Heart right ventricle (tissue), 16 donors: ENCODE measurements around the gene MAGEL2. TPM values are rescaled to one million over a fixed set of nuclear protein-coding genes. Genes with fewer than 3 reads are reported as not detected.

Experiments used
- ATAC-seq, 8 donors: fragments of 200-7000 bp; cut with Tn5 transposase; one replicate each; pipeline ENCODE4 v1.9.1; 2020; ENCODE audit warnings: mild to moderate bottlenecking in 8 of 8, moderate library complexity in 8 of 8, moderate number of reproducible peaks in 1 of 8
- DNase-seq, 2 donors: peaks; one replicate each; pipeline ENCODE4 v3.0.0-alpha.2; 2020
- H3K27ac ChIP-seq, 10 donors: fragments of 200-600 bp; sonication (generic) in 2 of 10; one replicate each; pipeline versions ENCODE4 v1.5.0 to v1.8.0; 2020 to 2022; ENCODE audit warnings: mild to moderate bottlenecking in 3 of 10
- H3K27me3 ChIP-seq, 7 donors: fragments of 200-600 bp; one replicate each; pipeline ENCODE4 v1.8.0; 2021 to 2022; ENCODE audit warnings: mild to moderate bottlenecking in 2 of 7
- H3K36me3 ChIP-seq, 9 donors: fragments of 200-600 bp; sonication (generic) in 1 of 9; one replicate each; pipeline versions ENCODE4 v1.5.0 to v1.8.0; 2020 to 2022; ENCODE audit warnings: mild to moderate bottlenecking in 2 of 9
- H3K4me1 ChIP-seq, 9 donors: fragments of 200-600 bp; sonication (generic) in 1 of 9; one replicate each; pipeline versions ENCODE4 v1.5.0 to v1.8.0; 2020 to 2022; ENCODE audit warnings: mild to moderate bottlenecking in 4 of 9
- H3K4me3 ChIP-seq, 10 donors: fragments of 200-600 bp; sonication (generic) in 2 of 10; one replicate each; pipeline versions ENCODE4 v1.5.0 to v1.8.0; 2020 to 2022; ENCODE audit warnings: mild to moderate bottlenecking in 7 of 10, moderate library complexity in 2 of 10
- H3K9me3 ChIP-seq, 11 donors: fragments of 200-600 bp in 10 of 11; sonication (generic) in 2 of 11; one replicate each; pipeline versions ENCODE4 v1.5.0 to v1.8.0; 2013 to 2022; ENCODE audit warnings: mild to moderate bottlenecking in 2 of 11, control low read depth in 1 of 11, moderate library complexity in 1 of 11
- CTCF ChIP-seq, 9 donors: fragments of 200-600 bp; sonication (generic) in 2 of 9; IDR thresholded peaks; one replicate each; pipeline versions ENCODE4 v1.5.0 to v1.8.0; 2021 to 2022; ENCODE audit warnings: antibody characterized with exemption in 9 of 9, mild to moderate bottlenecking in 5 of 9, moderate library complexity in 1 of 9
- WGBS, 2 donors: extraction: QIAGEN DNeasy Blood & Tissue Kit; methylation state at CpG; one replicate each; pipeline ENCODE4 v1.1.7; 2013; ENCODE audit warnings: inconsistent platforms in 1 of 2; 5-methylcytosine and 5-hydroxymethylcytosine counted together
- intact Hi-C, 10 donors: fragments of 100-400 bp; cut with DNase I; formaldehyde crosslinking; loops; one replicate each; pipeline versions ENCODE4 v1.11.1 to v1.14.2; 2022
- polyA plus RNA-seq, 2 donors: library from polyadenylated mRNA; stranded (reverse); fragments of 200-250 nt; gene quantifications; one replicate each; pipeline ENCODE4 v1.2.3, GENCODE V29; 2013
- total RNA-seq, 10 donors: library from RNA; stranded (reverse); fragmentation: NEBNext Ultra II Directional in 3 of 10; extraction: Animal tissue kit (Norgen Biotek cat#: 25700) in 3 of 10; gene quantifications; one replicate each; pipeline versions ENCODE4 v1.2.1 to v1.2.4, GENCODE V29; 2021 to 2023
- donor health status: Arrhythmogenic right ventricular cardiomyopathy.
- donor health status: ischemic (EF 13 %, LVEDD 7.1; RV severe dilation, severe dysfunction).
- donor health status: healthy with polysubstance abuse.
- donor health status: DM: no; HTN: yes; CAD: no.
- donor health status: DM: no; HTN: no; CAD: no.
- donor health status: ischemic (EF 25% LVEDD 6.9; RV normal size, moderate dysfunction).
- donor health status: ischemic (EF 25% LVEDD 5.7; RV mildly dilated, moderate dysfunction).
- donor health status: healthy.
- donor health status: DM: yes; HTN: yes; CAD: no.
- donor health status: Ischemic cardiomyopathy.
- donor health status: ischemic (EF 35%, LVEDD 5.7; RV mildly dilated, moderate dysfunction).
- donor health status: nonischemic (EF 11% LVEDD 7.7; RV severe dilation, severe dysfunction).
- donor health status: DM: yes; HTN: yes; CAD: no.
- donor health status: PGD.
- donor health status: ischemic (EF 29% LVEDD 5.4; RV normal size, mild dysfunction).
- donor health status: nonischemic (EF 23%, LVEDD 6.1; RV moderate dilation, normal function).

Gene MAGEL2
- total and polyA plus RNA-seq, 12 donors: 0.04 to 0.11 (median 0.09) TPM; not detected in 7

DNA sequence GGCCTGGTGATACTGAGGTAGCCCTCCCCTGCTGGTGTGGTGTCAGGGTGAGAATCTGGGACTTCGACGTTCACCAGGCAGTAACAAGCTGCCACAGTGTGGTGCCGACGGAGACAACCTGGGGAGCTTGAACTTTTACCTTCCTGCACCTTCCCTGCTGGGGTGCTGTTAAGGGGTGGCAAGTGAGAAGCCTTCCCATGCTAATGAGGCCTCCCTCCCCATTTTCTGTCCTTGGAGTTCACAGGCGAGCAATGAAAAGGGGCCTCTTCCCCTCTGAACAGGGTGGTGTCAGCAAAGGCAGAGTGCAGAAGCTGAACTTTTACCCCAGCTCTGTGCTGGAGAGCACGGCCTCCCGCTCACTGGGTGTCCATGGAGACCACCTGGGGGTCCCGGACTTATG is 13.5 kb downstream of the MAGEL2 start:
- Histone ChIP-seq H3K27ac (no peak overlapping the region), H3K4me1 (no peaks in the 10 kb centered on the region), H3K9me3 (no peaks in the 10 kb centered on the region), H3K27me3 (peaks cover 0 to 34% (median 13%) of the 10 kb centered on the region in 7 donors), H3K4me3 (no peak overlapping the region), H3K36me3 (no peaks in the 10 kb centered on the region)
- DNase-seq: no peak
- intact Hi-C loops: no loop called here
- no peak for TF ChIP-seq CTCF (IDR thresholded peaks at IDR 0.05)
- no peak for ATAC-seq
- 63 to 64% methylated on average over 8 of the region's 8 CpGs for WGBS, 2 donors

DNA sequence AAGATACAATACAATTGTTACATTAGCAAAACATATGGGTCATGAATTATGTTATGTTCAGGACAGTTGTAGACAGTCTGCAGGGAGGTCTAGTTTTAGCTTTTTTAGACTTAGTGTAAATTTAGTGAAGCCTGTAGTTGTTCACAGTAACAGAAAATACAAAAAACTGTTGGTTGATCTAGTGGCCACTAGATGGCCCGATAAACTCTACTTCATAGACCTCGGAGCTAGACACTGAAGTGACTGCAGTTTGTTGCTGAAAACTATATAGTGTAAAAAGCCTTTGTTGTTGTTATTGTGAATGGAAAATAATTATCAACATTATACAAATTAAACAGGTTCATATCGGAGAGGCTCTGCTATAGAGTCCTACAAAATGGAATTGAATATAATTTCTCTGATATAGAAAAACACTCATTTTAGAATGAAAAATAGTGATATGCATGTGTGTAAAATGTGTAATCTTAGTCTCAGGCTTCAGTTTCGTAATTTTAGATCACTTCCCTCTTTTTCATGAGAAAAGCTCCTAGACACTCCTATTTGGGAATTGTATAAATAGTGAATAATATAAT is 18.3 kb downstream of the MAGEL2 start:
- Histone ChIP-seq H3K4me1 (no peaks in the 10 kb centered on the region), H3K9me3 (no peaks in the 10 kb centered on the region), H3K27me3 (peaks cover 0 to 62% (median 26%) of the 10 kb centered on the region in 7 donors), H3K27ac (no peak overlapping the region), H3K36me3 (no peaks in the 10 kb centered on the region), H3K4me3 (no peak overlapping the region)
- 19 to 28% methylated on average over 4 of the region's 4 CpGs for WGBS, 2 donors
- peak in 8 of 9 donors; percentile 9 to 54 (median 30) for TF ChIP-seq CTCF (IDR thresholded peaks at IDR 0.05)
- ATAC-seq (no peak), DNase-seq (no peak)
- intact Hi-C loops: no loop called here

GRCh38 chr15:23628612-23629233 is 18.9 kb downstream of the MAGEL2 start:
- no peak for DNase-seq

GRCh38 chr15:23616536-23616935 is 31.1 kb downstream of the MAGEL2 start:
- 57 to 65% methylated on average over 10 of the region's 10 CpGs for WGBS, 2 donors
- no peak overlapping the region for H3K27ac ChIP-seq
- peaks cover 0 to 22% (median 0%) of the 10 kb centered on the region in 11 donors for H3K9me3 ChIP-seq
- intact Hi-C loops: loop anchor here in 1 of 10 donors (10.0 kb wide), 1 partner anchor 58 kb away; no protein-coding TSS in a partner anchor
- no peaks in the 10 kb centered on the region for H3K4me1 ChIP-seq
- TF ChIP-seq CTCF (IDR thresholded peaks at IDR 0.05): no peak
- no peaks in the 10 kb centered on the region for H3K36me3 ChIP-seq
- H3K27me3 ChIP-seq: no peaks in the 10 kb centered on the region
- DNase-seq (no peak), ATAC-seq (no peak)
- H3K4me3 ChIP-seq: no peak overlapping the region

More at GRCh38 chr15:23628612-23629233, 18.9 kb downstream of the MAGEL2 start:
- Histone ChIP-seq H3K4me1 (no peaks in the 10 kb centered on the region), H3K27me3 (peaks cover 0 to 56% (median 20%) of the 10 kb centered on the region in 7 donors), H3K4me3 (no peak overlapping the region), H3K36me3 (no peaks in the 10 kb centered on the region), H3K27ac (no peak overlapping the region), H3K9me3 (no peaks in the 10 kb centered on the region)
- TF ChIP-seq CTCF (IDR thresholded peaks at IDR 0.05): no peak
- ATAC-seq: no peak
- intact Hi-C loops: no loop called here
- WGBS, 2 donors: 38 to 43% methylated on average over 13 of the region's 13 CpGs
